Measurements from ENCODE around the gene ZBTB8OS. TPM values are rescaled to one million over a fixed set of nuclear protein-coding genes. Genes with fewer than 3 reads are reported as not detected.

The ZBTB8OS gene
- total and polyA plus RNA-seq, 9 of the 15 experiments (the other 6 are each of a cell fraction or from before 2014, with no cell fraction given): 54.8 to 230 (median 107) TPM

GRCh38 chr1:32619701-32620485, 30.5 kb downstream of the ZBTB8OS start (continued):
- TF ChIP-seq, protein P1, sequence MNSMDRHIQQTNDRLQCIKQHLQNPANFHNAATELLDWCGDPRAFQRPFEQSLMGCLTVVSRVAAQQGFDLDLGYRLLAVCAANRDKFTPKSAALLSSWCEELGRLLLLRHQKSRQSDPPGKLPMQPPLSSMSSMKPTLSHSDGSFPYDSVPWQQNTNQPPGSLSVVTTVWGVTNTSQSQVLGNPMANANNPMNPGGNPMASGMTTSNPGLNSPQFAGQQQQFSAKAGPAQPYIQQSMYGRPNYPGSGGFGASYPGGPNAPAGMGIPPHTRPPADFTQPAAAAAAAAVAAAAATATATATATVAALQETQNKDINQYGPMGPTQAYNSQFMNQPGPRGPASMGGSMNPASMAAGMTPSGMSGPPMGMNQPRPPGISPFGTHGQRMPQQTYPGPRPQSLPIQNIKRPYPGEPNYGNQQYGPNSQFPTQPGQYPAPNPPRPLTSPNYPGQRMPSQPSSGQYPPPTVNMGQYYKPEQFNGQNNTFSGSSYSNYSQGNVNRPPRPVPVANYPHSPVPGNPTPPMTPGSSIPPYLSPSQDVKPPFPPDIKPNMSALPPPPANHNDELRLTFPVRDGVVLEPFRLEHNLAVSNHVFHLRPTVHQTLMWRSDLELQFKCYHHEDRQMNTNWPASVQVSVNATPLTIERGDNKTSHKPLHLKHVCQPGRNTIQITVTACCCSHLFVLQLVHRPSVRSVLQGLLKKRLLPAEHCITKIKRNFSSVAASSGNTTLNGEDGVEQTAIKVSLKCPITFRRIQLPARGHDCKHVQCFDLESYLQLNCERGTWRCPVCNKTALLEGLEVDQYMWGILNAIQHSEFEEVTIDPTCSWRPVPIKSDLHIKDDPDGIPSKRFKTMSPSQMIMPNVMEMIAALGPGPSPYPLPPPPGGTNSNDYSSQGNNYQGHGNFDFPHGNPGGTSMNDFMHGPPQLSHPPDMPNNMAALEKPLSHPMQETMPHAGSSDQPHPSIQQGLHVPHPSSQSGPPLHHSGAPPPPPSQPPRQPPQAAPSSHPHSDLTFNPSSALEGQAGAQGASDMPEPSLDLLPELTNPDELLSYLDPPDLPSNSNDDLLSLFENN (IDR thresholded peaks at IDR 0.05; ENCODE audit: low read depth in 2 of 2, low read length in 2 of 2): no peak
- TF ChIP-seq ZNF445 (CRISPR knock-in tag; IDR thresholded peaks at IDR 0.05; ENCODE audit: low read depth) (no peak), GATA2 (CRISPR knock-in tag; IDR thresholded peaks at IDR 0.05) (no peak), FOSL1 (tag; conservative IDR thresholded peaks at IDR 0.05) (no peak), ZNF76 (CRISPR knock-in tag; IDR thresholded peaks at IDR 0.05; ENCODE audit: borderline replicate concordance) (no peak), TAF7 (tag; IDR thresholded peaks at IDR 0.05) (no peak), RAD21 (CRISPR knock-in tag; conservative IDR thresholded peaks at IDR 0.05 in 1 of 2, IDR thresholded peaks at IDR 0.05 in 1 of 2) (peak; percentile 40), CCAR2 (IDR thresholded peaks at IDR 0.05; ENCODE audit: low read depth, low read length) (no peak), E2F3 (CRISPR knock-in tag; IDR thresholded peaks at IDR 0.05) (no peak)
- TF ChIP-seq, protein P2, sequence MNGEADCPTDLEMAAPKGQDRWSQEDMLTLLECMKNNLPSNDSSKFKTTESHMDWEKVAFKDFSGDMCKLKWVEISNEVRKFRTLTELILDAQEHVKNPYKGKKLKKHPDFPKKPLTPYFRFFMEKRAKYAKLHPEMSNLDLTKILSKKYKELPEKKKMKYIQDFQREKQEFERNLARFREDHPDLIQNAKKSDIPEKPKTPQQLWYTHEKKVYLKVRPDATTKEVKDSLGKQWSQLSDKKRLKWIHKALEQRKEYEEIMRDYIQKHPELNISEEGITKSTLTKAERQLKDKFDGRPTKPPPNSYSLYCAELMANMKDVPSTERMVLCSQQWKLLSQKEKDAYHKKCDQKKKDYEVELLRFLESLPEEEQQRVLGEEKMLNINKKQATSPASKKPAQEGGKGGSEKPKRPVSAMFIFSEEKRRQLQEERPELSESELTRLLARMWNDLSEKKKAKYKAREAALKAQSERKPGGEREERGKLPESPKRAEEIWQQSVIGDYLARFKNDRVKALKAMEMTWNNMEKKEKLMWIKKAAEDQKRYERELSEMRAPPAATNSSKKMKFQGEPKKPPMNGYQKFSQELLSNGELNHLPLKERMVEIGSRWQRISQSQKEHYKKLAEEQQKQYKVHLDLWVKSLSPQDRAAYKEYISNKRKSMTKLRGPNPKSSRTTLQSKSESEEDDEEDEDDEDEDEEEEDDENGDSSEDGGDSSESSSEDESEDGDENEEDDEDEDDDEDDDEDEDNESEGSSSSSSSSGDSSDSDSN (IDR thresholded peaks at IDR 0.05; ENCODE audit: borderline replicate concordance in 1 of 2, low read depth in 2 of 2, low read length in 2 of 2): no peak
